Measurements from ENCODE around the gene NUTF2. TPM values are rescaled to one million over a fixed set of nuclear protein-coding genes. Genes with fewer than 3 reads are reported as not detected.
"Not testable (repeated sequence)": the region's sequence is repeated elsewhere in the genome, so short reads cannot be mapped to it uniquely, and the experiment has no call there.

Gene NUTF2
- total and polyA plus RNA-seq, 9 donors = 35.9 to 105 (median 67.8) TPM

GRCh38 chr16:67909056-67909742 is 62.5 kb downstream of the NUTF2 start:
- Histone ChIP-seq H3K36me3 (no peaks in the 10 kb centered on the region), H3K27me3 (no peaks in the 10 kb centered on the region), H3K4me3 (no peak overlapping the region), H3K9me3 (no peaks in the 10 kb centered on the region), H3K27ac (no peak overlapping the region), H3K4me1 (ENCODE audit: insufficient read depth) (no peaks in the 10 kb centered on the region)
- TF ChIP-seq CTCF (IDR thresholded peaks at IDR 0.05) (no peak), POLR2A (IDR thresholded peaks at IDR 0.05) (no peak), EP300 (IDR thresholded peaks at IDR 0.05) (no peak)
- no peak for DNase-seq
- 93 to 94% (median 93%) methylated on average over 36 of the region's 36 CpGs for WGBS, 3 donors
- intact Hi-C loops (cut with DNase I) = no loop called here

- no peak overlapping the region for H3K4me3 ChIP-seq
- H3K36me3 ChIP-seq = no peaks in the 10 kb centered on the region
Observed at GRCh38 chr16:67910158-67910557, 63.4 kb downstream of the NUTF2 start.

GRCh38 chr16:67914758-67915495 is 68.2 kb downstream of the NUTF2 start:
- WGBS, 3 donors = 74 to 78% (median 74%) methylated on average over 7 of the region's 7 CpGs
- Histone ChIP-seq H3K9me3 (no peaks in the 10 kb centered on the region), H3K27me3 (no peaks in the 10 kb centered on the region), H3K4me3 (no peak overlapping the region), H3K36me3 (no peaks in the 10 kb centered on the region), H3K27ac (no peak overlapping the region), H3K4me1 (ENCODE audit: insufficient read depth) (peaks cover 6% of the 10 kb centered on the region)
- TF ChIP-seq POLR2A (IDR thresholded peaks at IDR 0.05) (no peak), CTCF (IDR thresholded peaks at IDR 0.05) (no peak), EP300 (IDR thresholded peaks at IDR 0.05) (no peak)
- no peak for DNase-seq
- intact Hi-C loops (cut with DNase I) = no loop called here

More at GRCh38 chr16:67910158-67910557, 63.4 kb downstream of the NUTF2 start:
- intact Hi-C loops (cut with DNase I) = no loop called here
- Histone ChIP-seq H3K9me3 (no peaks in the 10 kb centered on the region), H3K4me1 (ENCODE audit: insufficient read depth) (no peaks in the 10 kb centered on the region), H3K27ac (no peak overlapping the region), H3K27me3 (no peaks in the 10 kb centered on the region)
- DNase-seq = no peak
- no peak for TF ChIP-seq EP300 (IDR thresholded peaks at IDR 0.05)
- TF ChIP-seq CTCF (IDR thresholded peaks at IDR 0.05) = no peak
- TF ChIP-seq POLR2A (IDR thresholded peaks at IDR 0.05) = no peak
- 40 to 63% (median 52%) methylated on average over 2 of the region's 2 CpGs for WGBS, 3 donors

- intact Hi-C loops (cut with DNase I); DNase-seq; H3K27ac ChIP-seq; H3K4me3 ChIP-seq; H3K9me3 ChIP-seq; H3K4me1 ChIP-seq (ENCODE audit: insufficient read depth); H3K36me3 ChIP-seq; H3K27me3 ChIP-seq: not testable (repeated sequence)
- WGBS, 3 donors = 78% methylated on average over 1 to 2 of the region's 2 CpGs
Observed at GRCh38 chr16:67915496-67915769, 68.7 kb downstream of the NUTF2 start.
